Body of pancreas (tissue), 4 donors: ENCODE measurements around the gene BIVM. TPM values are rescaled to one million over a fixed set of nuclear protein-coding genes. Genes with fewer than 3 reads are reported as not detected.
A peak's percentile ranks its signal among the peaks of the same experiment; 100 is the strongest.

Experiments used
- ATAC-seq: fragments of 150-250 bp; one replicate; pipeline ENCODE4 v1.9.1; 2016
- DNase-seq, 4 donors: peaks; one replicate each; pipeline ENCODE4 v3.0.0-alpha.2; 2019
- H3K27ac ChIP-seq, 4 donors: fragments of 200-600 bp; sonication (generic); 1 replicate in 3 of 4; 2 replicates in 1 of 4; pipeline versions ENCODE4 v1.5.1 to v1.6.1; 2016 to 2019; ENCODE audit warnings: mild to moderate bottlenecking in 1 of 4, mixed read lengths in 1 of 4, moderate library complexity in 1 of 4
- H3K27me3 ChIP-seq, 2 donors: fragments of 200-600 bp; sonication (generic); one replicate each; pipeline ENCODE4 v1.6.0; 2016; ENCODE audit warnings: mild to moderate bottlenecking in 1 of 2
- H3K36me3 ChIP-seq, 2 donors: fragments of 200-600 bp; sonication (generic); replicated peaks in 1 of 2; 2 replicates each; pipeline ENCODE4 v1.5.1; 2016; ENCODE audit warnings: low read depth in 2 of 2; ENCODE audit not compliant: insufficient read depth in 1 of 2
- H3K4me1 ChIP-seq: fragments of 200-600 bp; sonication (generic); one replicate; pipeline ENCODE4 v1.6.0; 2016
- H3K4me3 ChIP-seq, 2 donors: fragments of 200-600 bp; sonication (generic); 1 replicate in 1 of 2; 2 replicates in 1 of 2; pipeline ENCODE4 v1.5.1; 2016 to 2019
- H3K9me3 ChIP-seq, 3 donors: fragments of 200-600 bp; sonication (generic); 1 replicate in 2 of 3; 2 replicates in 1 of 3; pipeline ENCODE4 v1.5.1; 2016
- POLR2A ChIP-seq, 3 donors: fragments of 450-650 bp; IDR thresholded peaks; one replicate each; pipeline ENCODE4 v1.6.1; 2016; ENCODE audit warnings: antibody characterized with exemption in 3 of 3, mild to moderate bottlenecking in 2 of 3
- WGBS, 2 donors: methylation state at CpG; one replicate each; pipeline ENCODE4 v1.1.5; 2017; 5-methylcytosine and 5-hydroxymethylcytosine counted together
- intact Hi-C: fragments of 100-400 bp; cut with DNase I; formaldehyde crosslinking; loops from one replicate; pipeline ENCODE4 v1.15.1; 2023
- total RNA-seq, 2 donors: library from RNA; depleted of rRNA; stranded (reverse); fragments of >200 nt; gene quantifications; one replicate each; pipeline ENCODE4 v1.1.0, GENCODE V29; 2016
- TF ChIP-seq, protein P1 (sequence below), 7 experiments: fragments of 450-650 bp in 4 of 7; fragments of 200-600 bp in 3 of 7; sonication (generic) in 3 of 7; IDR thresholded peaks; one replicate each; pipeline ENCODE4 v1.5.1; 2016 to 2019; ENCODE audit warnings: antibody characterized with exemption in 7 of 7

The BIVM gene
- total RNA-seq, 2 donors from 2014 or later = 15.8 to 18.9 TPM

DNA sequence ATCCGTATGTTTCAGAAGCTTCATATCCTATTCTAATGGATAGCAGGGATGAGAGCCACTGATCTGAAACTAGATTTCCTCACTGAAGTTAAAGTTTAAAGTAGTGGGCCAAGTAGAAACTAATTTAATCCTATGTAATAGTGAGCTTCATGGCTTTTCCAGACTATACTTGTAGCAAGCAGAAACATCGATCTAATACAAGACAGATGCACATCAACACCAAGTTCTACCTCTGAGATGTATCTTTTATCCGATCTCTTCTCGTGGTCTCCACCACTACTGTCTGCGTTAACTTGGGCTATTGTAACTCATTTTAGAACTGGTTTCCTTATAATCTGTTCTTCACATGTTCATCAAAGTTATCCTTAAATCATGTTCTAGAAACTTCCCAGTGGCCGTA, 50.0 kb downstream of the BIVM start:
- TF ChIP-seq POLR2A (IDR thresholded peaks at IDR 0.05) = no peak
- TF ChIP-seq, protein P1, sequence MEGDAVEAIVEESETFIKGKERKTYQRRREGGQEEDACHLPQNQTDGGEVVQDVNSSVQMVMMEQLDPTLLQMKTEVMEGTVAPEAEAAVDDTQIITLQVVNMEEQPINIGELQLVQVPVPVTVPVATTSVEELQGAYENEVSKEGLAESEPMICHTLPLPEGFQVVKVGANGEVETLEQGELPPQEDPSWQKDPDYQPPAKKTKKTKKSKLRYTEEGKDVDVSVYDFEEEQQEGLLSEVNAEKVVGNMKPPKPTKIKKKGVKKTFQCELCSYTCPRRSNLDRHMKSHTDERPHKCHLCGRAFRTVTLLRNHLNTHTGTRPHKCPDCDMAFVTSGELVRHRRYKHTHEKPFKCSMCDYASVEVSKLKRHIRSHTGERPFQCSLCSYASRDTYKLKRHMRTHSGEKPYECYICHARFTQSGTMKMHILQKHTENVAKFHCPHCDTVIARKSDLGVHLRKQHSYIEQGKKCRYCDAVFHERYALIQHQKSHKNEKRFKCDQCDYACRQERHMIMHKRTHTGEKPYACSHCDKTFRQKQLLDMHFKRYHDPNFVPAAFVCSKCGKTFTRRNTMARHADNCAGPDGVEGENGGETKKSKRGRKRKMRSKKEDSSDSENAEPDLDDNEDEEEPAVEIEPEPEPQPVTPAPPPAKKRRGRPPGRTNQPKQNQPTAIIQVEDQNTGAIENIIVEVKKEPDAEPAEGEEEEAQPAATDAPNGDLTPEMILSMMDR (IDR thresholded peaks at IDR 0.05) = no peak
- Histone ChIP-seq H3K4me1 (peaks cover 19% of the 10 kb centered on the region), H3K9me3 (no peaks in the 10 kb centered on the region), H3K27ac (no peak overlapping the region), H3K36me3 (peaks cover 0 to 3% of the 10 kb centered on the region in 2 donors), H3K4me3 (no peak overlapping the region), H3K27me3 (no peaks in the 10 kb centered on the region)
- no peak for DNase-seq
- ATAC-seq = no peak
- intact Hi-C loops = no loop called here
- 90 to 91% methylated on average over 6 of the region's 6 CpGs for WGBS, 2 donors

DNA sequence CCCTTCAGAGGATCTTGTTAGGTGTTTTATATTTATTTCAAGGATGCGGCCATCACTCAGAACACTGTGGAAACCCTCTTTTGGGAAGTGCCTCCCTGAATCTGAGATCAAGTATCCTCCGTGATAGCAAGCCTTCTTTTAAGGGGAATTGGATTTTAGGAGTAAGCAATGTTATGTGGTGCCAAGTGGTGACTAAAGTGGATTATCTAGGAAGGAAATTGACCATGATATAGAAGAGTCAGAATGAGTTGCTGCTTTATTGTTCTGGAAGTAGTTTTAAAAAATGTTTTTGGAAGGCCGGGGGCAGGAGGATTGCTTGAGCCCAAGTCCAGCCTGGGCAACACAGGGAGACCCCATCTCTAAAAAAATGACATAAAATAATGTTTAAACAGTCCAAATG, 53.6 kb downstream of the BIVM start:
- Histone ChIP-seq H3K27me3 (no peaks in the 10 kb centered on the region), H3K27ac (no peak overlapping the region), H3K36me3 (peaks cover 0 to 10% of the 10 kb centered on the region in 2 donors), H3K4me1 (peaks cover 7% of the 10 kb centered on the region), H3K9me3 (no peaks in the 10 kb centered on the region), H3K4me3 (no peak overlapping the region)
- WGBS, 2 donors = 90 to 91% methylated on average over 3 of the region's 3 CpGs
- intact Hi-C loops = no loop called here
- no peak for TF ChIP-seq POLR2A (IDR thresholded peaks at IDR 0.05)
- TF ChIP-seq, protein P1 (IDR thresholded peaks at IDR 0.05) = no peak
- no peak for DNase-seq
- no peak for ATAC-seq

DNA sequence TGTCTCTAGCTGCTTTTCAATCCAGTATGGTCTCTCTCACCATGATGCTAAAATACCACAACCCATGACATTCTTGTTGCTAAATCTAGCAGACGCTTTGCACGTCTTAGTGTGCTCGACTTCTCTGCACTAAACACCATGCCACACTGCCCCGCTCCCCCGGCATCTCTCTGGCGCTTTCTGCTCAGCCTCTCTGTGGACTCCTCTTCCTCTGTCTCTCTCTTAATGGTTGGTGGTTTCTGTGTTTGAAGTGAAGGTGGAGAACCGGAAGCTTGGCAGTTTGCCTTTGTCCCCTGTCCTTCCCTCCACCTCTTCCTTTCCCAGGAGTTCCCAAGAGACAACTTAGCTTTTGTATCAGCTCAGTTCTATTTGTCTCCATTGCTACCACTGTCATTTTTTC, 55.8 kb downstream of the BIVM start:
- no peaks in the 10 kb centered on the region for H3K27me3 ChIP-seq
- no peak for DNase-seq
- intact Hi-C loops = no loop called here
- no peaks in the 10 kb centered on the region for H3K9me3 ChIP-seq
- TF ChIP-seq, protein P1 (IDR thresholded peaks at IDR 0.05) = no peak
- TF ChIP-seq POLR2A (IDR thresholded peaks at IDR 0.05) = no peak
- peaks cover 7 to 28% of the 10 kb centered on the region in 2 donors for H3K36me3 ChIP-seq
- no peak overlapping the region for H3K4me3 ChIP-seq
- no peak for ATAC-seq
- H3K27ac ChIP-seq = no peak overlapping the region
- WGBS, 2 donors = 75 to 87% methylated on average over 7 of the region's 7 CpGs
- H3K4me1 ChIP-seq = no peaks in the 10 kb centered on the region

DNA sequence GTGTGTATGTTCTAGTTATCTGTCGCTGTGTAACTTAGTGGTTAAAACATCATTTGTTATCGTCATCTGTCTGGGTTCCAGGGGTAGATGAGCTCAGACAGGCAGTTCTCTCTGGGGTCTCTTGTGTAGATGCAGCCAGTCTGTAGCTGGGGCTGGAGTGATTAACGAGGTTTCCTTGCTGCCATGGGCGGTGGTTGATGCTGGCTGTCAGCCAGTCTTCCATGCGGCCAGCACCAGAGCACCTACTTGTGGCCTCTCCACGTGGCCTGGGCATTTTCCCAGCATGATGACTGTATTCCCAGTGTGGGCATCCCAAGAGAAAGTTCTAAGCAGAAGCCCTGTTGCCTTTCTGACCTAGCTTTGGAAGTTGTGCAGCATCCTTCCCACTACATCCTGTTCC, 57.6 kb downstream of the BIVM start:
- 27 to 37% methylated on average over 6 of the region's 6 CpGs for WGBS, 2 donors
- intact Hi-C loops = no loop called here
- TF ChIP-seq POLR2A (IDR thresholded peaks at IDR 0.05) = no peak
- TF ChIP-seq, protein P1 (IDR thresholded peaks at IDR 0.05) = no peak
- Histone ChIP-seq H3K9me3 (no peaks in the 10 kb centered on the region), H3K27ac (no peak overlapping the region), H3K36me3 (peaks cover 7 to 40% of the 10 kb centered on the region in 2 donors), H3K27me3 (no peaks in the 10 kb centered on the region), H3K4me1 (no peaks in the 10 kb centered on the region), H3K4me3 (no peak overlapping the region)
- ATAC-seq (no peak), DNase-seq (peak in 2 of 4 donors; percentile 33 to 50)

DNA sequence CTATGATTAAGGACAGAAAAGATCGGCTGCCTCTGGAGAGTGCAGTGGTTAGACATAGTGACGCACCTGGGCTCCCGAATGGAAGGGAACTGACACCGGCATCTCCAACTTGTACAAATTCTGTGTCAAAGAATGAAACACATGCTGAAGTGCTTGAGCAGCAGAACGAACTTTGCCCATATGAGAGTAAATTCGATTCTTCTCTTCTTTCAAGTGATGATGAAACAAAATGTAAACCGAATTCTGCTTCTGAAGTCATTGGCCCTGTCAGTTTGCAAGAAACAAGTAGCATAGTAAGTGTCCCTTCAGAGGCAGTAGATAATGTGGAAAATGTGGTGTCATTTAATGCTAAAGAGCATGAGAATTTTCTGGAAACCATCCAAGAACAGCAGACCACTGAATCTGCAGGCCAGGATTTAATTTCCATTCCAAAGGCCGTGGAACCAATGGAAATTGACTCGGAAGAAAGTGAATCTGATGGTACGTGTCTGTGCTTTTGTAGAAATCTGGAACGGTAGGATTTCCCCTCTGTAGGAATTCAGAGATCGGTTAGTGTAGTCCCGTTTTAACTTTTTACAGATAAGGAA, 63.8 kb downstream of the BIVM start:
- Histone ChIP-seq H3K27me3 (no peaks in the 10 kb centered on the region), H3K36me3 (peaks cover 21 to 66% of the 10 kb centered on the region in 2 donors), H3K9me3 (no peaks in the 10 kb centered on the region), H3K27ac (no peak overlapping the region), H3K4me3 (no peak overlapping the region), H3K4me1 (no peaks in the 10 kb centered on the region)
- no peak for TF ChIP-seq POLR2A (IDR thresholded peaks at IDR 0.05)
- TF ChIP-seq, protein P1 (IDR thresholded peaks at IDR 0.05) = no peak
- WGBS, 2 donors = 87 to 91% methylated on average over 13 of the region's 13 CpGs
- ATAC-seq (no peak), DNase-seq (no peak)
- intact Hi-C loops = no loop called here
